Measurements from ENCODE around the gene SERTAD1. TPM values are rescaled to one million over a fixed set of nuclear protein-coding genes. Genes with fewer than 3 reads are reported as not detected.

Gene SERTAD1
- total and polyA plus RNA-seq, 2 of the 4 experiments (the other 2 are of a cell fraction) = 21.1 to 27.4 TPM

- intact Hi-C loops (cut with micrococcal nuclease) = loop anchor here (10.0 kb wide), 1 partner anchor 63 kb away; no protein-coding TSS in a partner anchor
- in situ Hi-C loops (cut with MboI; ENCODE audit: low sequenced_read_pairs) = no loop called here
- Histone ChIP-seq H2BK120ac (ENCODE audit: low read depth, low read length) (no peak overlapping the region), H2AFZ (replicated peaks; ENCODE audit: low read length, poor library complexity) (no peak overlapping the region), H3K27ac (ENCODE audit: insufficient read depth, low read length) (no peak overlapping the region), H3K4me2 (ENCODE audit: low read depth, low read length) (no peak overlapping the region), H3K4ac (ENCODE audit: low read depth, low read length) (no peak overlapping the region), H2AK5ac (ENCODE audit: low read depth, low read length) (no peak overlapping the region), H3K9ac (ENCODE audit: low read depth, low read length) (no peak overlapping the region), H3K9me3 (ENCODE audit: control insufficient read depth, insufficient read depth, low read length) (no peaks in the 10 kb centered on the region), H3K36me3 (ENCODE audit: control insufficient read depth, insufficient read depth, low read length) (peaks cover 3% of the 10 kb centered on the region; the same call in 1 of the 2 replicates), H3K4me1 (ENCODE audit: control insufficient read depth, insufficient read depth, low read length) (peaks cover 15% of the 10 kb centered on the region), H2BK15ac (ENCODE audit: low read depth, low read length) (no peak overlapping the region), H3K14ac (replicated peaks; ENCODE audit: low read depth, low read length) (no peak overlapping the region), H4K20me1 (ENCODE audit: insufficient read depth, low read length) (peaks cover 9% of the 10 kb centered on the region; the same call in 1 of the 2 replicates), H2AK9ac (replicated peaks; ENCODE audit: low read depth, low read length, poor library complexity) (peak overlapping the region; percentile 78), H4K91ac (ENCODE audit: insufficient read depth, low read depth, low read length) (no peak overlapping the region), H2BK20ac (ENCODE audit: low read depth, low read length) (no peak overlapping the region), H3K27me3 (ENCODE audit: control insufficient read depth, insufficient read depth, low read length) (peaks cover 5% of the 10 kb centered on the region; the same call in 1 of the 2 replicates), H3K79me1 (ENCODE audit: low read depth in 1 of 2, low read length in 2 of 2) (peaks cover 0 to 31% of the 10 kb centered on the region in 2 experiments; a peak in 3 of 4 replicates), H3K9me1 (ENCODE audit: insufficient read depth, low read length) (peaks cover 11% of the 10 kb centered on the region), H4K5ac (ENCODE audit: low read depth, low read length) (no peak overlapping the region), H3K18ac (ENCODE audit: low read depth, low read length) (no peak overlapping the region), H3K4me3 (ENCODE audit: insufficient read depth, low read depth, low read length) (no peak overlapping the region), H3K56ac (ENCODE audit: extremely low read depth, insufficient read depth, low read length) (no peak overlapping the region), H4K8ac (ENCODE audit: low read depth in 2 of 2, low read length in 2 of 2) (no peak overlapping the region), H2BK5ac (ENCODE audit: low read depth, low read length, poor library complexity, severe bottlenecking) (no peak overlapping the region), H3K23ac (ENCODE audit: low read depth, low read length) (no peak overlapping the region)
- BruUV-seq (replicated peaks) = no TSS peak
- ChIA-PET POLR2A (ENCODE audit: unreplicated experiment) (no interaction called here), CTCF (no interaction called here)
- no peak for ATAC-seq (ENCODE audit: low read depth)
- dilution Hi-C loops (cut with HindIII; ENCODE audit: low sequenced_read_pairs, unreplicated experiment) = no loop called here
- WGBS, 2 experiments (ENCODE audit: extremely low coverage in 2 of 2, insufficient read length in 1 of 2) = 80% methylated on average over 1 of the region's 7 CpGs; no CpG with 5 or more reads in 1 of the 2 experiments
- no peak for DNase-seq
- no peak for TF ChIP-seq SMC3 (IDR thresholded peaks at IDR 0.05; ENCODE audit: low read depth, low read length)
- no peak for TF ChIP-seq NFE2L2 (IDR thresholded peaks at IDR 0.05; ENCODE audit: low read depth, low read length)
- no peak for TF ChIP-seq MAFK (IDR thresholded peaks at IDR 0.05; ENCODE audit: low read depth, low read length)
- TF ChIP-seq CHD1 (IDR thresholded peaks at IDR 0.05; ENCODE audit: low read depth, low read length) = no peak
- TF ChIP-seq FOS (IDR thresholded peaks at IDR 0.05; ENCODE audit: low read depth, low read length) = no peak
- TF ChIP-seq USF2 (IDR thresholded peaks at IDR 0.05; ENCODE audit: low read depth, low read length) = no peak
These were observed 36.0 kb upstream of the SERTAD1 start for GRCh38 chr19:40461669-40462221.

Data from IMR-90 (cell line).